ENCODE measurements around the gene TMC5. TPM values are rescaled to one million over a fixed set of nuclear protein-coding genes. Genes with fewer than 3 reads are reported as not detected.
"Not testable (repeated sequence)": the region's sequence is repeated elsewhere in the genome, so short reads cannot be mapped to it uniquely, and the experiment has no call there.

TMC5 gene, protein sequence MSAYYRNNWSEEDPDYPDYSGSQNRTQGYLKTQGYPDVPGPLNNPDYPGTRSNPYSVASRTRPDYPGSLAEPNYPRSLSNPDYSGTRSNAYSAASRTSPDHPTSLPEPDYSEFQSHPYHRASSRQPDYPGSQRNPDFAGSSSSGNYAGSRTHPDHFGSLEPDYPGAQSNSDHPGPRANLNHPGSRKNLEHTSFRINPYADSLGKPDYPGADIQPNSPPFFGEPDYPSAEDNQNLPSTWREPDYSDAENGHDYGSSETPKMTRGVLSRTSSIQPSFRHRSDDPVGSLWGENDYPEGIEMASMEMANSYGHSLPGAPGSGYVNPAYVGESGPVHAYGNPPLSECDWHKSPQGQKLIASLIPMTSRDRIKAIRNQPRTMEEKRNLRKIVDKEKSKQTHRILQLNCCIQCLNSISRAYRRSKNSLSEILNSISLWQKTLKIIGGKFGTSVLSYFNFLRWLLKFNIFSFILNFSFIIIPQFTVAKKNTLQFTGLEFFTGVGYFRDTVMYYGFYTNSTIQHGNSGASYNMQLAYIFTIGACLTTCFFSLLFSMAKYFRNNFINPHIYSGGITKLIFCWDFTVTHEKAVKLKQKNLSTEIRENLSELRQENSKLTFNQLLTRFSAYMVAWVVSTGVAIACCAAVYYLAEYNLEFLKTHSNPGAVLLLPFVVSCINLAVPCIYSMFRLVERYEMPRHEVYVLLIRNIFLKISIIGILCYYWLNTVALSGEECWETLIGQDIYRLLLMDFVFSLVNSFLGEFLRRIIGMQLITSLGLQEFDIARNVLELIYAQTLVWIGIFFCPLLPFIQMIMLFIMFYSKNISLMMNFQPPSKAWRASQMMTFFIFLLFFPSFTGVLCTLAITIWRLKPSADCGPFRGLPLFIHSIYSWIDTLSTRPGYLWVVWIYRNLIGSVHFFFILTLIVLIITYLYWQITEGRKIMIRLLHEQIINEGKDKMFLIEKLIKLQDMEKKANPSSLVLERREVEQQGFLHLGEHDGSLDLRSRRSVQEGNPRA
- polyA plus RNA-seq (2011; rRNA removed) (not detected in 2 replicates), polyA minus RNA-seq (2011; rRNA and poly(A)+ RNA removed) (not detected in 2 replicates)

DNA sequence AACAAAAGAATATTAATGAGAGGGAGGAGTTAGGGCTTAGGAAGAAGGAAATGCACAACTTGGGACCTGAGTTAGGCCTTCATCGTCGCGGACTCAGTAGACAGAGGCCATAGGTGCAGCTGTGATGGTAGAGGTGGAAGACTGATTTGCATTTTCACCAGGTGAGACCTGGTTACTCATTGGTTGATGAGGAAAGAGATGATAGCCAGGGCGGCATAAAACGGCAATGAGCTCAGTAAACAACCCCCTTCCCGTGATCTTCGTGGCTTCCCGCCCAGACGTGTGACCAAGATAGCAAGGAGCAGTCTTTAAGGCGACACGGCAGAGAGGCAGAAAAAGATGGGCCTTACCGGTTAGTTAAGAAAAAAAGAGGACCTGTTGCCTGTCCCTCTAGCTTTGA lies at the start of gene TMC5:
Gene TMC5 (plus strand): TSS at position 244 of the 400 bp plus-strand sequence. CDS start 22,156 bp downstream, outside the sequence.
- TF ChIP-seq, protein P1, sequence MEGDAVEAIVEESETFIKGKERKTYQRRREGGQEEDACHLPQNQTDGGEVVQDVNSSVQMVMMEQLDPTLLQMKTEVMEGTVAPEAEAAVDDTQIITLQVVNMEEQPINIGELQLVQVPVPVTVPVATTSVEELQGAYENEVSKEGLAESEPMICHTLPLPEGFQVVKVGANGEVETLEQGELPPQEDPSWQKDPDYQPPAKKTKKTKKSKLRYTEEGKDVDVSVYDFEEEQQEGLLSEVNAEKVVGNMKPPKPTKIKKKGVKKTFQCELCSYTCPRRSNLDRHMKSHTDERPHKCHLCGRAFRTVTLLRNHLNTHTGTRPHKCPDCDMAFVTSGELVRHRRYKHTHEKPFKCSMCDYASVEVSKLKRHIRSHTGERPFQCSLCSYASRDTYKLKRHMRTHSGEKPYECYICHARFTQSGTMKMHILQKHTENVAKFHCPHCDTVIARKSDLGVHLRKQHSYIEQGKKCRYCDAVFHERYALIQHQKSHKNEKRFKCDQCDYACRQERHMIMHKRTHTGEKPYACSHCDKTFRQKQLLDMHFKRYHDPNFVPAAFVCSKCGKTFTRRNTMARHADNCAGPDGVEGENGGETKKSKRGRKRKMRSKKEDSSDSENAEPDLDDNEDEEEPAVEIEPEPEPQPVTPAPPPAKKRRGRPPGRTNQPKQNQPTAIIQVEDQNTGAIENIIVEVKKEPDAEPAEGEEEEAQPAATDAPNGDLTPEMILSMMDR (IDR thresholded peaks at IDR 0.05; ENCODE audit: low read depth, low read length) = no peak
- ChIA-PET CTCF (no interaction called here), POLR2A (no interaction called here)
- no peak for DNase-seq (ENCODE audit: low read depth, low spot score)
- H3K27me3 ChIP-seq (ENCODE audit: control insufficient read depth, insufficient read depth, low read length) = no peaks in the 10 kb centered on the region
- no peak within 1 kb of the TSS for H3K4me3 ChIP-seq (ENCODE audit: low read depth, low read length)
- H3K9me3 ChIP-seq (ENCODE audit: control insufficient read depth, insufficient read depth, low read length) = no peaks in the 10 kb centered on the region; the same call in 1 of the 2 replicates
- H3K27ac ChIP-seq (ENCODE audit: low read depth, low read length) = no peak within 1 kb of the TSS

DNA sequence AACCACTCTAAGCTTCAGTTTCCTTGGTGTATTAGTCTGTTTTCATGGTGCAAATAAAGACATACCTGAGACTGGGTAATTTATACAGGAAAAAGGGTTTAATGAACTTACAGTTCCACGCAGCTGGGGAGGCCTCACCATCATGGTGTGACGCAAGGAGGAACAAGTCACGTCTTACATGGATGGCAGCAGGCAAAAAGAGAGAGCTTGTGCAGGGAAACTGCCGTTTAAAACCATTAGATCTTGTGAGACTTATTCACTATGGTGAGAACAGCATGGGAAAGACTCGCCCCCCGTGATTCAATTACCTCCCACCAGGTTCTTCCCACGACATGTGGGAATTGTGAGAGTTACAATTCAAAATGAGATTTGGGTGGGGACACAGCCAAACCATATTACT lies 45.1 kb upstream of the TMC5 start:
- H3K27ac ChIP-seq (ENCODE audit: low read depth, low read length); H3K4me3 ChIP-seq (ENCODE audit: low read depth, low read length); H3K27me3 ChIP-seq (ENCODE audit: control insufficient read depth, insufficient read depth, low read length); H3K9me3 ChIP-seq (ENCODE audit: control insufficient read depth, insufficient read depth, low read length); DNase-seq (ENCODE audit: low read depth, low spot score): not testable (repeated sequence)
- ChIA-PET CTCF (interaction anchor here (1.9 to 6.9 kb wide), 2 partner anchors 287 to 390 kb away, joined by 5 to 101 read pairs; no protein-coding TSS in a partner anchor), POLR2A (interaction anchor here (0.6 kb wide), 1 partner anchor 570 kb away, joined by 3 read pairs; no protein-coding TSS in a partner anchor)

GRCh38 chr16:19374402-19374801 lies 43.3 kb upstream of the TMC5 start:
- no peak for DNase-seq (ENCODE audit: low read depth, low spot score)
- CTCF ChIA-PET = interaction anchor here (0.6 to 6.9 kb wide), 8 partner anchors 128 to 1242 kb away, joined by 3 to 101 read pairs (median 4); no protein-coding TSS in a partner anchor
- Histone ChIP-seq H3K27me3 (ENCODE audit: control insufficient read depth, insufficient read depth, low read length) (no peaks in the 10 kb centered on the region), H3K27ac (ENCODE audit: low read depth, low read length) (no peak overlapping the region), H3K9me3 (ENCODE audit: control insufficient read depth, insufficient read depth, low read length) (no peaks in the 10 kb centered on the region), H3K4me3 (ENCODE audit: low read depth, low read length) (no peak overlapping the region)
- TF ChIP-seq, protein P1 (IDR thresholded peaks at IDR 0.05; ENCODE audit: low read depth, low read length) = no peak
- POLR2A ChIA-PET = interaction anchor here (1.0 kb wide), 1 partner anchor 288 kb away, joined by 4 read pairs; no protein-coding TSS in a partner anchor

DNA sequence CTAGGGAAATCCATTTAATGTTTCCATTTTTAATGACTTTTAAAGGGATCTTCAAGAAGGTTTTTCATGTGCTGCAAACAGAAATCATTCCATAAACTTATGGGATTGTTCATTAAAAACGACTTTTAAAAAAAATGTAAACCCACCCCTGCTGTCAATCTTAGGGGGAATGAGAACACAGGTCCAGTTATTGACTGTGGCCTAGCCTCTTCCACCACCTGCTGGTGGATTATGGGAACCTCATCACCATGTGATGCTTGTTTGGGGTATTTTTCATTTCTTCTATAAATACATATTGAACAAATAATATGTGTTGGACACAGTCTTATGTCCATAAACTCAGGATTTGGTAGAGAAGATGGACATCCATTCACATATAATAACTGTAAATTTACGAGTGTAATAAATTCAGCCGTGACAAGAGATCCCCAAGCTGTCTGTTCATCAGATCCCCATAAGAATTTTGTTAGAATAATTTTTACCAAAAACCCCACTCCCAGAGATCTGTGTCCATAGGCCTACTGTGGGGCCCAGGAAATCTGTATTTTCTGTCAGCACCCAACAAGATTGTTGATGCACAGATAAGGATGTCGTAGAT lies 42.0 kb upstream of the TMC5 start:
- DNase-seq (ENCODE audit: low read depth, low spot score) = peak; percentile 18
- POLR2A ChIA-PET = no interaction called here
- Histone ChIP-seq H3K4me3 (ENCODE audit: low read depth, low read length) (no peak overlapping the region), H3K27me3 (ENCODE audit: control insufficient read depth, insufficient read depth, low read length) (no peaks in the 10 kb centered on the region), H3K9me3 (ENCODE audit: control insufficient read depth, insufficient read depth, low read length) (no peaks in the 10 kb centered on the region), H3K27ac (ENCODE audit: low read depth, low read length) (no peak overlapping the region)
- CTCF ChIA-PET = interaction anchor here (0.5 to 6.9 kb wide), 15 partner anchors 8 to 392 kb away, joined by 3 to 101 read pairs (median 3); partner anchors contain the start of gene TMC7
- TF ChIP-seq, protein P1 (IDR thresholded peaks at IDR 0.05; ENCODE audit: low read depth, low read length) = peak; percentile 90

GRCh38 chr16:19377864-19378263 lies 39.8 kb upstream of the TMC5 start:
- POLR2A ChIA-PET = no interaction called here
- CTCF ChIA-PET = interaction anchor here (0.6 to 6.9 kb wide), 3 partner anchors 11 to 293 kb away, joined by 3 to 101 read pairs (median 4); no protein-coding TSS in a partner anchor
- no peak overlapping the region for H3K4me3 ChIP-seq (ENCODE audit: low read depth, low read length)
- no peaks in the 10 kb centered on the region for H3K9me3 ChIP-seq (ENCODE audit: control insufficient read depth, insufficient read depth, low read length)
- no peak overlapping the region for H3K27ac ChIP-seq (ENCODE audit: low read depth, low read length)
- DNase-seq (ENCODE audit: low read depth, low spot score) = no peak
- TF ChIP-seq, protein P1 (IDR thresholded peaks at IDR 0.05; ENCODE audit: low read depth, low read length) = no peak
- H3K27me3 ChIP-seq (ENCODE audit: control insufficient read depth, insufficient read depth, low read length) = no peaks in the 10 kb centered on the region

All from AG04450 (cell line).